Measurements from ENCODE around the gene FLOT1.

GRCh38 chr6:30782425-30783014 lies 40.0 kb upstream of the FLOT1 start:
- TF ChIP-seq, protein P1, sequence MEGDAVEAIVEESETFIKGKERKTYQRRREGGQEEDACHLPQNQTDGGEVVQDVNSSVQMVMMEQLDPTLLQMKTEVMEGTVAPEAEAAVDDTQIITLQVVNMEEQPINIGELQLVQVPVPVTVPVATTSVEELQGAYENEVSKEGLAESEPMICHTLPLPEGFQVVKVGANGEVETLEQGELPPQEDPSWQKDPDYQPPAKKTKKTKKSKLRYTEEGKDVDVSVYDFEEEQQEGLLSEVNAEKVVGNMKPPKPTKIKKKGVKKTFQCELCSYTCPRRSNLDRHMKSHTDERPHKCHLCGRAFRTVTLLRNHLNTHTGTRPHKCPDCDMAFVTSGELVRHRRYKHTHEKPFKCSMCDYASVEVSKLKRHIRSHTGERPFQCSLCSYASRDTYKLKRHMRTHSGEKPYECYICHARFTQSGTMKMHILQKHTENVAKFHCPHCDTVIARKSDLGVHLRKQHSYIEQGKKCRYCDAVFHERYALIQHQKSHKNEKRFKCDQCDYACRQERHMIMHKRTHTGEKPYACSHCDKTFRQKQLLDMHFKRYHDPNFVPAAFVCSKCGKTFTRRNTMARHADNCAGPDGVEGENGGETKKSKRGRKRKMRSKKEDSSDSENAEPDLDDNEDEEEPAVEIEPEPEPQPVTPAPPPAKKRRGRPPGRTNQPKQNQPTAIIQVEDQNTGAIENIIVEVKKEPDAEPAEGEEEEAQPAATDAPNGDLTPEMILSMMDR (IDR thresholded peaks at IDR 0.05), result no peak
- TF ChIP-seq EZH2 (IDR thresholded peaks at IDR 0.05) (no peak), EZH2phosphoT487 (IDR thresholded peaks at IDR 0.05) (no peak)
